Putamen (tissue), 1 donor: Measurements from ENCODE around the gene PROM2.
A peak's percentile ranks its signal among the peaks of the same experiment; 100 is the strongest.

Experiments
- DNase-seq: peaks from one replicate; pipeline ENCODE4 v3.0.0-alpha.2; 2016; ENCODE audit warnings: low spot score

PROM2 gene

GRCh38 chr2:95287336-95287735 lies 13.1 kb downstream of the PROM2 start:
- no peak for DNase-seq

GRCh38 chr2:95287806-95288205 lies 13.6 kb downstream of the PROM2 start:
- no peak for DNase-seq

- no peak for DNase-seq
Measured at GRCh38 chr2:95289253-95289652, 15.0 kb downstream of the PROM2 start.

GRCh38 chr2:95291222-95291621 lies 17.0 kb downstream of the PROM2 start:
- DNase-seq = no peak

- DNase-seq = no peak
Measured at GRCh38 chr2:95292623-95293260, 18.5 kb downstream of the PROM2 start.

- DNase-seq = no peak
Measured at GRCh38 chr2:95294579-95295250, 20.5 kb downstream of the PROM2 start.

GRCh38 chr2:95295376-95295775 lies 21.1 kb downstream of the PROM2 start:
- DNase-seq = no peak

GRCh38 chr2:95296011-95296410 lies 21.8 kb downstream of the PROM2 start:
- DNase-seq = peak; percentile 66

GRCh38 chr2:95296880-95297487 lies 22.7 kb downstream of the PROM2 start, which contains the start of gene KCNIP3:
Gene KCNIP3, plus strand, starts transcription at chr2:95297347. Its CDS starts 92 bp downstream, at chr2:95297439.
- DNase-seq = peak; percentile 68

GRCh38 chr2:95297639-95298395 lies 23.6 kb downstream of the PROM2 start:
- no peak for DNase-seq

GRCh38 chr2:95298486-95299111 lies 24.4 kb downstream of the PROM2 start:
- no peak for DNase-seq

GRCh38 chr2:95299961-95300360 lies 25.7 kb downstream of the PROM2 start:
- DNase-seq = no peak

- no peak for DNase-seq
Measured at GRCh38 chr2:95300450-95300849, 26.2 kb downstream of the PROM2 start.

- DNase-seq = no peak
Measured at GRCh38 chr2:95301186-95301585, 26.9 kb downstream of the PROM2 start.

GRCh38 chr2:95301876-95302641 lies 27.8 kb downstream of the PROM2 start:
- DNase-seq = no peak

- peak; percentile 63 for DNase-seq
Measured at GRCh38 chr2:95303191-95303919, 29.1 kb downstream of the PROM2 start.

- DNase-seq = no peak
Measured at GRCh38 chr2:95305380-95306061, 31.3 kb downstream of the PROM2 start.

GRCh38 chr2:95306336-95306895 lies 32.2 kb downstream of the PROM2 start:
- DNase-seq = no peak

GRCh38 chr2:95307036-95307435 lies 32.8 kb downstream of the PROM2 start:
- no peak for DNase-seq

GRCh38 chr2:95307878-95308277 lies 33.6 kb downstream of the PROM2 start:
- no peak for DNase-seq
